GM12865 (cell line): Measurements from ENCODE around the gene CCDC136.

Experiments used
- DNase-seq: peaks from one replicate; pipeline ENCODE4 v3.0.0; 2010; ENCODE audit warnings: low read depth
- H3K4me3 ChIP-seq: 2 replicates; pipeline ENCODE4 v1.5.1; 2011; ENCODE audit warnings: mild to moderate bottlenecking, low read depth, low read length, control low read depth
- TF ChIP-seq, protein P1 (sequence below): IDR thresholded peaks from 2 replicates; pipeline ENCODE4 v1.5.1; 2011; ENCODE audit warnings: low read length, control low read depth, low read depth, inconsistent platforms; ENCODE audit not compliant: insufficient read depth; ENCODE audit errors: missing control alignments

The CCDC136 gene

GRCh38 chr7:128844777-128845311, 53.1 kb downstream of the CCDC136 start:
- DNase-seq = no peak
- no peak overlapping the region for H3K4me3 ChIP-seq
- TF ChIP-seq, protein P1, sequence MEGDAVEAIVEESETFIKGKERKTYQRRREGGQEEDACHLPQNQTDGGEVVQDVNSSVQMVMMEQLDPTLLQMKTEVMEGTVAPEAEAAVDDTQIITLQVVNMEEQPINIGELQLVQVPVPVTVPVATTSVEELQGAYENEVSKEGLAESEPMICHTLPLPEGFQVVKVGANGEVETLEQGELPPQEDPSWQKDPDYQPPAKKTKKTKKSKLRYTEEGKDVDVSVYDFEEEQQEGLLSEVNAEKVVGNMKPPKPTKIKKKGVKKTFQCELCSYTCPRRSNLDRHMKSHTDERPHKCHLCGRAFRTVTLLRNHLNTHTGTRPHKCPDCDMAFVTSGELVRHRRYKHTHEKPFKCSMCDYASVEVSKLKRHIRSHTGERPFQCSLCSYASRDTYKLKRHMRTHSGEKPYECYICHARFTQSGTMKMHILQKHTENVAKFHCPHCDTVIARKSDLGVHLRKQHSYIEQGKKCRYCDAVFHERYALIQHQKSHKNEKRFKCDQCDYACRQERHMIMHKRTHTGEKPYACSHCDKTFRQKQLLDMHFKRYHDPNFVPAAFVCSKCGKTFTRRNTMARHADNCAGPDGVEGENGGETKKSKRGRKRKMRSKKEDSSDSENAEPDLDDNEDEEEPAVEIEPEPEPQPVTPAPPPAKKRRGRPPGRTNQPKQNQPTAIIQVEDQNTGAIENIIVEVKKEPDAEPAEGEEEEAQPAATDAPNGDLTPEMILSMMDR = no peak

- TF ChIP-seq, protein P1 = no peak
- no peak overlapping the region for H3K4me3 ChIP-seq
- DNase-seq = no peak
Measured at GRCh38 chr7:128845475-128845874, 53.7 kb downstream of the CCDC136 start.

GRCh38 chr7:128845987-128846386, 54.2 kb downstream of the CCDC136 start:
- TF ChIP-seq, protein P1 = no peak
- DNase-seq = no peak
- no peak overlapping the region for H3K4me3 ChIP-seq

DNA sequence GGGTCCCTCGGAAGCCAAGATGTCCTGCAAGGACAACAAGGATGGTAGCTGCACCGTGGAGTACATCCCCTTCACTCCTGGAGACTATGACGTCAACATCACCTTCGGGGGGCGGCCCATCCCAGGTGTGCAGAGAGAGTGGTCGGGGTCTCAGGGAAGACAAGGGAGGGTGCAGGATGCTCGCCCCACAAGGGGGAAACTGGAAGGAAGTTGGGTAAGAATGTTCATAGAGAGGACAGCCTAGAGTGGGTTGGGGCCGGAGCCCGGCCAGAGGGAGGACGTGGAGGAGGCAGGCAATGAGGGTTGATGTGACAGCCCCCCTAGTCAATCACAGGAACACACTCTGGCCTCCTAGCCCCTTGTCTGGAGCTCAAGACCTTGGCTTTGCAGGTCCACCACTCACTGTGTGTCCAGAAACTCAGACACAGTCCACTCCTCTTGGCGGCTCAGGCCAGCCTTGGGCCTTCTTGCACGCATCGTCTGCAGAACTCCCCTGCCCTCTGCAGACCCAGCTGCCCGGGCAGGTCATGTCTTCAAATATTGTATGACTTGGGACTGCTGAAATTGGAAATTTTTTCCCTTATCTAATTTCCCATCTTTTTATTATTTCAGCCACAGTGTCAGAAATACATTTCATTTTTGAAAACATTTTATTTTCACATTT, 55.1 kb downstream of the CCDC136 start:
- TF ChIP-seq, protein P1 = no peak
- no peak for DNase-seq
- no peak overlapping the region for H3K4me3 ChIP-seq

DNA sequence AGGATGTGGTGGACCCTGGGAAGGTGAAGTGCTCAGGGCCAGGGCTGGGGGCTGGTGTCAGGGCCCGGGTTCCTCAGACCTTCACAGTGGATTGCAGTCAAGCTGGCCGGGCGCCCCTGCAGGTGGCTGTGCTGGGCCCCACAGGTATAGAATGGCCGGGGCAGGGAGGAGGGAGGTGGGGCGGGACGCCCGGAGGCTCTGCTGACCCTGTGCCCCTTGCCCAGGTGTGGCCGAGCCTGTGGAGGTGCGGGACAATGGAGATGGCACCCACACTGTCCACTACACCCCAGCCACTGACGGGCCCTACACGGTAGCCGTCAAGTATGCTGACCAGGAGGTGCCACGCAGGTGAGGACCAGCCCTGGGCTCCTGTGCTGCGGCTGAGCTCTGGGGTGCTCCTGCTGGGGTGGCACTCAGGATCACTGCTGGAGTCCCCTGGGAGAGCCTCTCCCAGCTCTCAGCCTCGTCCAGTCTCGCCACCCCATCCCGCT, 56.0 kb downstream of the CCDC136 start:
- TF ChIP-seq, protein P1 = no peak
- DNase-seq = no peak
- no peak overlapping the region for H3K4me3 ChIP-seq

GRCh38 chr7:128848289-128849155, 56.8 kb downstream of the CCDC136 start:
- no peak overlapping the region for H3K4me3 ChIP-seq
- no peak for DNase-seq
- TF ChIP-seq, protein P1 = no peak
